A549 (cell line): ENCODE results near the gene MZT2B.
"Not testable (repeated sequence)": the region's sequence is repeated elsewhere in the genome, so short reads cannot be mapped to it uniquely, and the experiment has no call there.

ENCODE experiments used
- CTCF ChIP-seq: fragments of >200 bp; sonication (Bioruptor Twin); formaldehyde crosslinking; IDR thresholded peaks from 3 replicates; pipeline ENCODE4 v1.5.1; 2016
- POLR2A ChIP-seq: IDR thresholded peaks from 2 replicates; pipeline ENCODE4 v1.6.1; 2012; ENCODE audit warnings: mild to moderate bottlenecking, low read length

GRCh38 chr2:130157825-130158514, 24.1 kb upstream of the MZT2B start:
- TF ChIP-seq CTCF, POLR2A: not testable (repeated sequence)
